ENCODE results near the gene LRRN2. TPM values are rescaled to one million over a fixed set of nuclear protein-coding genes. Genes with fewer than 3 reads are reported as not detected.

Gene LRRN2
- total RNA-seq, 2 donors from 2014 or later = 0.33 to 1.6 TPM

- H3K9me3 ChIP-seq = no peaks in the 10 kb centered on the region
- no peaks in the 10 kb centered on the region for H3K36me3 ChIP-seq (replicated peaks in 1 of 2; ENCODE audit: insufficient read depth in 1 of 2, low read depth in 2 of 2)
- no peak overlapping the region for H3K27ac ChIP-seq
- H3K4me3 ChIP-seq = no peak overlapping the region
- DNase-seq = no peak
- TF ChIP-seq CTCF (IDR thresholded peaks at IDR 0.05) (no peak), POLR2A (IDR thresholded peaks at IDR 0.05) (no peak)
- no peak for ATAC-seq
- intact Hi-C loops (cut with DNase I) = no loop called here
- H3K27me3 ChIP-seq = no peaks in the 10 kb centered on the region
- no peaks in the 10 kb centered on the region for H3K4me1 ChIP-seq
These were observed 37.8 kb downstream of the LRRN2 start for GRCh38 chr1:204647805-204648153.

DNA sequence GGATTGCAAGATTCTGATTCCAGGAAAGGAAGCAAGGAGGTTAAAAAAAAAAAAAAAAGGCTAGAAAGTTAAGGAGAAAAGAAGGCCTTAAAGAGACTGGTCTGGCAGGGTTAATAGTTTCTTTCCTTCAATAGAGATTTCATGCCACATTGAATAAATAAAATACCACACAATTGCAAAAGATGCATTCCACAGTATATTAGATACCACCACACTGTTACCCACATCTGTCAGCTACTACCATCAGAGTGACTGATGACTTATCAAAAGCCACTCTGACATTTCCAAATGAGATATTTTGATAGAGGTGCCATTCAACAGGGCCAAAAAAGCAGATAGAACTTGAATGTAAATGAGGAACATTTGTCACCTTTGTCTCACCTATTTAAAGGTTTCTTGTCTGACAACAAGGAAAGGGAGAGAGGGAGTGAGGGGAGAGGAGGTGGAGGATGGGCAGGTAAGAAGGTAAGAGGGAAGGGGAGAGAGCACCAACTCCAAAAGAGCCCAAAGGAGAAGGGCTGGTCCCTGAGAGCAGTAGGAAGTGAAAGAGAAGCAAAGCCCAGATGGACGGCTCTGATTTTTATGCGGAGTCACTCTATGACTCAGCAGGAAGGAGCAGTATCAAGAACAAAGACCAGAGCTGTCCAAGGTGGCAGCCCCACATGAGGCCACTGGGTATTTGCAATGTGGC is 38.3 kb downstream of the LRRN2 start:
- H3K4me1 ChIP-seq = no peaks in the 10 kb centered on the region
- TF ChIP-seq CTCF (IDR thresholded peaks at IDR 0.05) (no peak), POLR2A (IDR thresholded peaks at IDR 0.05) (no peak)
- H3K4me3 ChIP-seq = no peak overlapping the region
- peak; percentile 74 for ATAC-seq
- H3K27ac ChIP-seq = no peak overlapping the region
- H3K27me3 ChIP-seq = no peaks in the 10 kb centered on the region
- no peaks in the 10 kb centered on the region for H3K9me3 ChIP-seq
- WGBS, 2 donors = 12 to 33% methylated on average over 2 of the region's 2 CpGs
- intact Hi-C loops (cut with DNase I) = no loop called here
- H3K36me3 ChIP-seq (replicated peaks in 1 of 2; ENCODE audit: insufficient read depth in 1 of 2, low read depth in 2 of 2) = no peaks in the 10 kb centered on the region
- DNase-seq = peak; percentile 22 to 50 (median 34)

GRCh38 chr1:204645666-204646065 is 39.9 kb downstream of the LRRN2 start:
- Histone ChIP-seq H3K27me3 (no peaks in the 10 kb centered on the region), H3K4me3 (no peak overlapping the region), H3K4me1 (no peaks in the 10 kb centered on the region), H3K9me3 (no peaks in the 10 kb centered on the region), H3K36me3 (replicated peaks in 1 of 2; ENCODE audit: insufficient read depth in 1 of 2, low read depth in 2 of 2) (no peaks in the 10 kb centered on the region), H3K27ac (no peak overlapping the region)
- WGBS, 2 donors = 83 to 87% methylated on average over 3 of the region's 3 CpGs
- TF ChIP-seq POLR2A (IDR thresholded peaks at IDR 0.05) = no peak
- TF ChIP-seq CTCF (IDR thresholded peaks at IDR 0.05) = no peak
- no peak for ATAC-seq
- intact Hi-C loops (cut with DNase I) = no loop called here
- DNase-seq = no peak

- no peaks in the 10 kb centered on the region for H3K36me3 ChIP-seq (replicated peaks in 1 of 2; ENCODE audit: insufficient read depth in 1 of 2, low read depth in 2 of 2)
- no peak overlapping the region for H3K4me3 ChIP-seq
- WGBS, 2 donors = 73 to 78% methylated on average over 3 of the region's 3 CpGs
- H3K4me1 ChIP-seq = no peaks in the 10 kb centered on the region
- TF ChIP-seq POLR2A (IDR thresholded peaks at IDR 0.05) = no peak
- TF ChIP-seq CTCF (IDR thresholded peaks at IDR 0.05) = no peak
- no peaks in the 10 kb centered on the region for H3K27me3 ChIP-seq
- no peak overlapping the region for H3K27ac ChIP-seq
- intact Hi-C loops (cut with DNase I) = no loop called here
- H3K9me3 ChIP-seq = no peaks in the 10 kb centered on the region
- DNase-seq = no peak
- ATAC-seq = no peak
These were observed 40.3 kb downstream of the LRRN2 start for GRCh38 chr1:204645251-204645650.

DNA sequence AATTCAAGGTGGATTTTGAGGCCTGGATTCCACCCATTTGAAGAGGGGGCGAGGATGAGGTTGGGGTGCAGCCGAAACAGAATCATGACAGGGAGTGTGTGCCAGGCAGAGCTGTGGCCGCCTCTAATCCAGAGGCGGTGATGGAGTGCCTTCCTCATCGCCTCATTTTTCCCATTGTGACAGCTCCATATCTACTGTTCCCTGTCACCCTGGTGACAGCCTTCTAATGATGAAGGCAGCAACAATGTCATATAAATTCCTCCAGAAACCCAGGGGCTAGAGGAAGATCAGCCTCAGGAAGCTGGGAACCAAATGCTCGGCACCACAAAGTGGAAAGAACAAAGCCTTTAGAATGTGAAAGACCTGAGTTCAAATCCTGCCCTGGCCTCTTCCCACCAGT is 42.0 kb downstream of the LRRN2 start:
- ATAC-seq = no peak
- intact Hi-C loops (cut with DNase I) = no loop called here
- no peaks in the 10 kb centered on the region for H3K4me1 ChIP-seq
- DNase-seq = no peak
- no peak overlapping the region for H3K27ac ChIP-seq
- TF ChIP-seq POLR2A (IDR thresholded peaks at IDR 0.05) (no peak), CTCF (IDR thresholded peaks at IDR 0.05) (no peak)
- H3K9me3 ChIP-seq = no peaks in the 10 kb centered on the region
- H3K27me3 ChIP-seq = no peaks in the 10 kb centered on the region
- H3K4me3 ChIP-seq = no peak overlapping the region
- WGBS, 2 donors = 82 to 86% methylated on average over 6 of the region's 6 CpGs
- no peaks in the 10 kb centered on the region for H3K36me3 ChIP-seq (replicated peaks in 1 of 2; ENCODE audit: insufficient read depth in 1 of 2, low read depth in 2 of 2)

Measured in body of pancreas (tissue), 4 donors.